Inflammatory macrophage treated with lipopolysaccharide for 1 hour (primary cell): ENCODE measurements around the gene RPS8.
"Not testable (repeated sequence)": the region's sequence is repeated elsewhere in the genome, so short reads cannot be mapped to it uniquely, and the experiment has no call there.

Source experiments
- DNase-seq, 2 donors: peaks; one replicate each; pipeline ENCODE4 v3.0.0-alpha.2; 2020 to 2022

Gene RPS8

DNA sequence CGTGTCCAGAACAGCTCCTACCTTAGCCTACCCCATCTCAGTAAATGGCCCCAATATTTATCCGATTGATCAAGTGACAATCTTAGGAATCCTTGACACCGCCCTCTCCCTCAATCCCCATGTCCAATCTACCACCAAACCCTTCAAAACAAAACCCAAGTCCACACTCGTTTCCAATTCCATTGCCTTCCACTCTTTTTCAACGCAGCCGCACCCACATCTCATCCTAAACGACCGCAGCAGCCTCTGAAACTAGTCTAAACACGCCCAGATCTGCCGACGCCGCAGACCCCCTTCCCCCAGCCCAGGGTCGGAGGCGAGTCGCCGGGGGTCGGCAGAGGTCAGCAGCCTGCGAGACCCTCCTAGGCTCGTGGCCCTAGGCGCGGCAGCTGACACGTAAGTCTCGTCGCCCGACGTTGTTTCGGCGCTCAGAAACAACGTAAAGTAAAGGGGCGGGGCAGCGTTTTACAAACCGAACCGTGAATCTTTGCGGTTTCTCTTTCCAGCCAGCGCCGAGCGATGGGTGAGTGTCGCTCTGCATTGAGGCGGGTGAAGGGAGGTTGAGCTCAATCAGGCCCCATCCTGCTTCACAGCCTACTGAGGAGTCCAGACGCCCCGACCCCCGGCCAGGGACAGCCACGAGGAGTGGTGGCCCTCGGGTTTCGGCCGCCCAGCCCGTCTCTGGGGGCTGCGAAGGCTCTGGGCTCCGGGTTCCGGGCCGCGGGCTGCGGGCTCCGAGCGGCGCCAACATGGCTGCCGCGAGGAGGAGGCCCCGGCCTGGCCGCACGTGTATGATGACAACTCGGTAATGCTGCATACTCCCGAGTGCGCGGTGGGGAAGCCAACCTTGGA is at the start of gene RPS8:
Gene RPS8 (plus strand): TSS at position 463 of the 852 bp plus-strand sequence. CDS start 57 bp downstream, at position 520.
- DNase-seq: peak; percentile 90 to 98

DNA sequence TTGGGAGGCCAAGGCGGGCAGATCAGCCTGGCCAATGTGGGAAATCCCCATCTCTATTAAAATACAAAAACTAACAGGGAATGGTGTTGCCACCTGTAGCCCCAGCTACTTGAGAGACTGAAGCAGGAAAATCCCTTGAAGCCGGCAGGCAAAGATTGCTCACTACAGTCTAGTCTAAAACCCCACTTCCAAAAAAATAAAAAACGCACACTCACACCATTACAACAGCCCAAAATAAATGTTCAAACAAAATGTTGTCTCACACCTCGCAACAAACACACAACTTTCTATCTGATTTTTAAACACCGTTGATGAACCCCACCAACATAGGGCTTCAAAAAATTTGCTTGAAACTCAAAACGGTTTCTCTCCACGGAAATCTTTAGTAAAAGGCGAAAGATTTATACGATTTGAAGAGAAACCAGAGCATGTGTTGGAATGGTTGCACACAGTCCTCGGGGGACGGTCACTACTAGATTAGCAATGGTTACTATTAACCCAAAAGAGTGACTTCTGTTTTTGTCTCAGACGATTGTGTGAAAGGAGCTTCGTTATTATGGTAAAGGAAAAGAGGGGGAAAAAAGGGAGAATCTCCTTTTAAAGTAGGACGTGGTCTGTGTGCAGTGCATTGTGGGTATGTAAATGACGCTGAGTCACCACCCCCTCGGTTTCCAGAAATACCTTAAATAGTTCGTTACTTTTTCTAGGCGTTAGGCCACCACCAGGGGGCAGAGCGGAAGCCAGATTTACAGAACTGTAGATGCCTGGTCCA is 44.4 kb upstream of the RPS8 start, which contains the start of gene RNU5D-1:
Gene RNU5D-1 (minus strand): TSS at position 430 of the 772 bp plus-strand sequence.
- DNase-seq: peak; percentile 95 to 100

DNA sequence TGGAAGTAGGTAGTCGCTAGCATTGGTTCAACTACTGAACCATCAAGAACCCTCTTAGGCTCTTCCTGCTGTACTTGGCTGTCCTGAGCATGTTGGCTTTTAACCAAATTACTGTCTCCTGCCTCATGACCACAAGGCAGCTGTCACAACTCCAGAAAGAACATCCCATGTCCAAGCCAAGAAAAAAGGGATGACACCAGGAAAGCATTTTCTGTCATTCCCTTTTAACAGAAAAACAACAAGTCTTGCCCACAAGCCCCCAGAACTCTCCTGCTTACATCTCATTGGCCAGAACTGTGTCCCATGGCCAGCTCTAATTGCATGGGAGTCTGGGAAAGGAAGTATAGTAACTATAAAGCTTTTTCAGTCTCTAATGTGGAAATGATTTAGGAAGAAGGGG is 42.0 kb upstream of the RPS8 start:
- no peak for DNase-seq

DNA sequence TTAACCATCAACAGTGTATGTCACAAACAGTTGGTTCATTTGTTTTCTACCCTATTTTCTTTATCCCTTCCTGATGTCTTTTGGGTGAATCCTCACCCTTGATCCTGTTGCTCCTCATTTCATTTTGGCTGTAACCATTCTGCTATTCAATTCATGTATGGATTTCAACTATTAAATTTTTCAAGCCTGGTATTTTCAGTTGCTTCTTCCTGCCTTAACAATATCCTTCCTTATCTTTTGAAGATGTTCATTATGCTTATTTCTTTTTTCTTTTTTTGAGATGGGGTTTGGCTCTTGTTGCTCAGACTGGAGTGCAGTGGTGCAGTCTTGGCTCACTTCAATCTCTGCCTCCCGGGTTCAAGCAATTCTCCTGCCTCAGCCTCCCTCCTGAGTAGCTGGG is 41.6 kb upstream of the RPS8 start:
- DNase-seq: no peak

DNA sequence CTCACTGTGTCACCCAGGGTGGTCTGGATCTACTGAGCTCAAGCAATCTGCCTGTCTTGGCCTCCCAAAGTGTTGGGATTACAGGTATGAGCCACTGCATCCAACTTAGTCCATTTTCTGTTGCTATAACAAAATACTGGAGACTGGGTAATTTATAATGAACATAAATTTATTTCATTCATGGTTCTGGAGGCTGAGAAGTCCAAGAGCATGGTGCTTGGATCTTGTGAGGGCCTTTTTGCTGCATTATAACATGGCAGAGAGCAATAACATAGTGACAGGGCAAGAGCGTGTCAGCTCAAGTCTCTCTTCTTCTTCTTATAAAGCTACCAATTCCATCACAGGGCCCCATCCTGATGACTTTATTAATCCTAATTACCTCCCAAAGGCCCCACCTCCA is 39.3 kb upstream of the RPS8 start:
- no peak for DNase-seq

DNA sequence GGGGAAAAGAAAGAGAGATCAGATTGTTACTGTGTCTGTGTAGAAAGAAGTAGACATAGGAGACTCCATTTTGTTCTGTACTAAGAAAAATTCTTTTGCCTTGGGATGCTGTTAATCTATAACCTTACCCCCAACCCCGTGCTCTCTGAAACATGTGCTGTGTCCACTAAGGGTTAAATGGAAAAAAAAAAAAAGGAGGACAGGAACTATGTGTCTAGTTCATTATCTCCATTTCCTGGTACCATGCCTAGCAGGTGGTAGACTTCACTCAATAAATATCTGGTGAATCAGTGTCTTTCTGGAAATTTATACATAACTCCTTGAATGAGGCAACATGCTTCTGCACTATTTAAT is 36.4 kb upstream of the RPS8 start:
- DNase-seq: not testable (repeated sequence)

DNA sequence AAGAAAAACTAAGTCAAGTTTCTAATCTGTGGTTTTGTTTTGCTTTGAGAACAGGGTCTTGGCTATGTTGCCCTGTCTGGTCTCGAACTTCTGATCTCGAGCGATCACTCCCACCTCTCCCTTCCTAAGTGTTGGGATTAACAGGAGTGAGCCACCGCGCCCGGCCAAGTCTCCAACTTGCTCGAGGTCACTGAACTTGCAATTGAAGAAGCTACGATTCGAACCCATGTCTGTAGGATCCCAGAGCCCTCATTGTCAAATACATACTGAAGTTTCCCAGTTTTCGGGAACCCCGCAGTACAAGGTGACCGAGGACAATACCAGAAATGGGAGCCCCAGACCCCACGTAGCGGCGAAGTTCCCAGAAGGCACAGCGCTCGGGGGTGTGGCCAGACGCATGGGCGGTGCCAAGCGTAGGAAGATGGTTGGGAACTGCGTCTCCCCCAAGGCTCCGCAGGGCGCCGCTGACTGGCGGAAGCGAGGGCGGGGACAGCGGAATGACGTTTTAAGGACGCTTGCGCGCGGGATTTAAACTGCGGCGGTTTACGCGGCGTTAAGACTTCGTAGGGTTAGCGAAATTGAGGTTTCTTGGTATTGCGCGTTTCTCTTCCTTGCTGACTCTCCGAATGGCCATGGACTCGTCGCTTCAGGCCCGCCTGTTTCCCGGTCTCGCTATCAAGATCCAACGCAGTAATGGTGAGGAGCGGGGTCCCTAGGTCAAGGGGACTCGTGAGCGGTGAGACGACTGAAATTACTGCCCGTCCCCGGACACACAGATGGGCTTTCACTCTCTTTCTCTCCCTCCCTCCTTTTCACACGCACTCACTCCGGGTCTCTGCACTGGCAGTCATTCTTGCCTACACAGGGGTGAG is 35.8 kb upstream of the RPS8 start, which contains the start of gene KIF2C:
Gene KIF2C (plus strand): TSS at position 531 of the 872 bp plus-strand sequence. CDS start 96 bp downstream, at position 627.
- peak; percentile 98 to 99 for DNase-seq

DNA sequence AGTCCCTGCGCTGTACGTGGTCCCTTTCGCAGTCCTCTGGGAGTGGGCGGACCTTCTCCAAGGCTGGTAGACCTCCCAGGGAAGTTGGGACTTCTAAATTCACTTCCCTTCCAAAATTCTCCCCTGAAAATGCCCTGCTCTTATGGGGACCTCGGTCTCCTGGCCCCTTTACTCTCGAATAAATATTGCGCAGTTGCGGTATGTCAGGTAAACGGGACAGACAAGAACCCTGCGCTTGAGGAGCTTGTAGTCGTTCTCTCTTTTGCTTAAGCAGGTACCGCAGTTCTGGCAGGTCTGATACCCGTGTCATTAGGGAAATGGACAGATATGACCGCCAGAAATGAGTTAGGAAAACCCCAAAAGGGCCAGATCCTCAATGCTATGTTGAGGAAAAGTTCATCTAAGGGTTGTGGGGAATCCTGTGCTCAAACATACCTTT is 35.1 kb upstream of the RPS8 start:
- DNase-seq: no peak

DNA sequence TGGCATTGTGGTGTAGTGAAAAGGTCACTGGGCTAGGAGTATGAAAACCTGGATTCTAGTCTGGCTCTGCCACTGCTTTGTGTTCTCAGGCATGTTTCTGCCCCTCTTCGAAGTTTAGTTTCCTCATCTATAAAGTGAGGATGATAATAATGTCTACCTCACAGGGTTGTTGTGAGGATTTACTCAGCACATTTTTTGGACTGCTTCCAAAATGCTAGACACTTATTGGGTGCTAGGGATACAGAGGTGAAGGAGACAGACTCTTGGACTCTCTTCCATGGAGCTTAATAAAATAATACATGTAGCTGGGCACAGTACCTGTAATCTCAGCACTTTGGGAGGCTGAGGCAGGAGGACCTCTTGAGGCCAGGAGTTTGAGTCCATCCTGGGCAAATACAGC is 32.1 kb upstream of the RPS8 start:
- no peak for DNase-seq

DNA sequence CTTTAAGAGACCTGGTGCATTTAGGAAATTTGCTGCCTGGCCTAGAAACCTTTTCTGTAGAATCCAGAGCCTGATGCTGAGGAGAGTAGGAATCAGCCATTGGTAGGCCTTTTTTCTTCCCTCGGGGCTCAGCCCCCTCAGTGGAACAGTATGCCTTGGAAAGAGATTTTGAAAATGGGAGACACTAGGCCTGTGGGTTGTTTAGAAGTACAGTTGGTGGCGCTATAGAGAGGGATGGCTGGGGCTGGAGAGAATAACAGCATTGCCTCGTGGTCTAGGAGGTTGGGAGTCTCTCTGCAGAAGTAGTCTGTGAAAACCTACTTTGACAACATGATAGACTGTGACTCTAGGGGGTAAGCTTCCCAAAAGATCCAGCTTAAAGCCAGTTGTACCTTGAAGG is 27.5 kb upstream of the RPS8 start:
- DNase-seq: no peak

DNA sequence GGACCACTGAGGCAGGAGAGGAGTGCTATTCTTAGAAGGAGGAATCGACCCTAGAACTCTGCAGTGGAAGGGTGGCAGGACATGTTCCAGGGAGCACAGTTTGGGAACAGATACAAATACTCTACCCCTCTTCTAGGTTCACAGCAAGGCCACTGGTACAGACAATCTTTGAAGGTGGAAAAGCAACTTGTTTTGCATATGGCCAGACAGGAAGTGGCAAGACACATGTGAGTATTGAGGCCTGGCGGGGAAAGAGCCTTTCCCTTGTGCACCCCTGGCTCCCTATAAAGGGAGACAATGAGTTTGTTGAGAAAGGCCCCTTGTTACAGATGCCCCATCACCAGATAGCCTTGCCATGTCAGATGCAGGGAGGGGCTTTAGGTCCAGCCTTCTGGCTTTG is 17.9 kb upstream of the RPS8 start:
- no peak for DNase-seq

DNA sequence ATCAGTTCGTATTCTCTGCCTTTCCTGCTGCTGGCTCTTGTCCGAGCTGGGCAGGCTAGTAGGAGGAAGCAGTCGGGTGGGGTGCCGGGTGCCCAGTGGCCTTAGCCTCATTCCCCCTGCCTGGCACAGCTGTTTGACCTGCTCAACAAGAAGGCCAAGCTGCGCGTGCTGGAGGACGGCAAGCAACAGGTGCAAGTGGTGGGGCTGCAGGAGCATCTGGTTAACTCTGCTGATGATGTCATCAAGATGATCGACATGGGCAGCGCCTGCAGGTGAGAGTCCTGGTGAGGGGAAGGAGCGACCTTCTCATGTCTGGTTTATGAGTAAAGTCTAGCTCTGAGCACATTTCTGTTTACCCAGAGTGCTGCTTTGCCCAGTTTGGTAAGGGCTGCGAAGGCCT is 16.3 kb upstream of the RPS8 start:
- no peak for DNase-seq

DNA sequence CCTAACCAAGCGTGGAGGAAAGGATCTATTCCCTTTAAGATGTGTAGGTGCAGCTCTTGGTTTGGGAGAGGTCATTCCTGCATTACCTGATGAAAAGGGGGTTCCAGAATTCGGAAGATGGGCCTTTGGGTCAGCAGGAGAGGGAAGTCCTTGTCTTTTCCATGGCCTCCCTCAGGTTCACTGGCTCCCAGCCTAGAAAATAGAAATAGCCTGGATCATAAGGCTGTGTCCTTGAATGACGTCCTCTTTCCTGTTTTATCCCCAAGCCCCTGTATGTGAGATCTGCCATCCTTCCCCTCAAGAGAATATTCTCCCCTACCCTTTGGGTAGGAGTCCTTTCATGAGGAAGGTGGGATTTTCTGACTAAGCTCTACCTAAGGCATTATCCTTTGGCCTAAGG is 14.5 kb upstream of the RPS8 start:
- DNase-seq: no peak

DNA sequence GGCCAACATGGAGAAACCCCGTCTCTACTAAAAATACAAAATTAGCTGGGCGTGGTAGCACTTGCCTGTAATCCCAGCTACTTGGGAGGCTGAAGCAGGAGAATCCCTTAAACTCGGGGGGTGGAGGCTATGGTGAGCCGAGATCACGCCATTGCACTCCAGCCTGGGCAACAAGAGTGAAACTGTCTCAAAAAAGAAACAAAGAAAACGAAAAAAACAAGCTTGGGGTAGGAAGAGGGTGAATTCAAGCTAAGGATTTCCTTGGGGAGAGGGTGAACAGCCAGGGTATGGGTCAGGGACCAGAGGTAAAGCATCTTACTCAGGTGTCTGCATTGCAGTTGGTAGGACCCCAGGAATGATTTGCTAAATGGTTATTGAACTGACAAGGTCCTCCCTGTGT is 8.9 kb upstream of the RPS8 start:
- DNase-seq: not testable (repeated sequence)

DNA sequence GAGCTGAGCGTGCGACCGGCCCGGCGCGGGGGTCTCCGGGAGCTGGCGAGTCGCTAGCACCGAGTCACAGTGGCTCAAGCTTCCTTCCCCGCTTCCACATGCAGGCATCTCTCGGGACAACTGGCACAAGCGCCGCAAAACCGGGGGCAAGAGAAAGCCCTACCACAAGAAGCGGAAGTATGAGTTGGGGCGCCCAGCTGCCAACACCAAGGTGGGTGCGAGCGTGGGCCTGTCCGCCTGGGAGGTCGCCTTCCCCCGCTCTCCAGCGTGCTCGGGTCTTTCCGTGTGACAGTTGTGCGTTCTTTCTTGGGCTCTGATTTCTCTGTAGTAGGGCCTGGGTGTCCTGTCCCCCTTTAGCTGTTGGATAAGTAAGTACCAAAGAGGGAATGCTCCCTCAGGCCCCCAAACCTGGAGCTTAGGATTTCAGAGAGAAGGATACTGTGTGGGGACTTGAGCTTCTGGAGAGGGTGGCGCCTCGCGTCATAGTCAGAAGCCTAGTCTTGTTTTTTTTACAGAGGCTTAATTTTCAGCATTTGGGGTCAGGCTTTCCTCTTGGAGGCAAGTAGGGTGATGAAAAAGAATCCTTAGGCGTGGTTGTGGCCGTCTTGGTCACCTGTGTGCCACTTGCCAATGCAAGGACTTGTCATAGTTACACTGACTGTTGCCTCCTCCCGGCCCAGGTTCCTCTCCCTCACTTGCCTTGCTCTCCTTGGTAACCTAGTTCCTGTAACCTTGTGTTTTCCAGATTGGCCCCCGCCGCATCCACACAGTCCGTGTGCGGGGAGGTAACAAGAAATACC is 790 bp downstream of the RPS8 start:
- DNase-seq: peak; percentile 28

DNA sequence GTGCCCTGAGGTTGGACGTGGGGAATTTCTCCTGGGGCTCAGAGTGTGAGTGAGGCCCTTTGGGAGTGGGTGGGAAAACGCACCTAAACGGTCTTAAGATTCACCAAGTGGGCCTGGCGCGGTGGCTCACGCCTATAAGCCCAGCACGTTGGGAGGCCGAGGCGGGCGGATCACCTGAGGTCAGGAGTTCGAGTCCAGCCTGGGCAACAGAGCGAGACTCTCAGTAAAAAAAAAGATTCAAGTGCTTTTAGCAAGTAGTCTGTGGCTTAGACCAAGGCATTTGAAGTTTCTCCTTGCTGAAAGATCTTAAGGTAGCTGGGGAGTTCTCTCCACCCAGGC is 1.4 kb downstream of the RPS8 start:
- no peak for DNase-seq

DNA sequence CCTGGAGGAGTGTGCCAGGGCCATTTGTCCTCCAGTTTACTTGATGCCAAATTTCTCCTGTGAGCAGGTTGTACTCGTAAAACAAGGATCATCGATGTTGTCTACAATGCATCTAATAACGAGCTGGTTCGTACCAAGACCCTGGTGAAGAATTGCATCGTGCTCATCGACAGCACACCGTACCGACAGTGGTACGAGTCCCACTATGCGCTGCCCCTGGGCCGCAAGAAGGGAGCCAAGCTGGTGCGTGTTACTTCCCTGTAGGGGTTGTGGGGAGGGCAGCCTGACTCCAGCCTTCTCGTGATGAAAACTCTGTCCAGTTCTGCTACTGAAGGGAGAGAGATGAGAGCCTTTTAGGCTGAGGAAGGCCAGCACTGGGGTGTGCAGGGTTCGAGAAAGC is 2.2 kb downstream of the RPS8 start:
- DNase-seq: no peak

DNA sequence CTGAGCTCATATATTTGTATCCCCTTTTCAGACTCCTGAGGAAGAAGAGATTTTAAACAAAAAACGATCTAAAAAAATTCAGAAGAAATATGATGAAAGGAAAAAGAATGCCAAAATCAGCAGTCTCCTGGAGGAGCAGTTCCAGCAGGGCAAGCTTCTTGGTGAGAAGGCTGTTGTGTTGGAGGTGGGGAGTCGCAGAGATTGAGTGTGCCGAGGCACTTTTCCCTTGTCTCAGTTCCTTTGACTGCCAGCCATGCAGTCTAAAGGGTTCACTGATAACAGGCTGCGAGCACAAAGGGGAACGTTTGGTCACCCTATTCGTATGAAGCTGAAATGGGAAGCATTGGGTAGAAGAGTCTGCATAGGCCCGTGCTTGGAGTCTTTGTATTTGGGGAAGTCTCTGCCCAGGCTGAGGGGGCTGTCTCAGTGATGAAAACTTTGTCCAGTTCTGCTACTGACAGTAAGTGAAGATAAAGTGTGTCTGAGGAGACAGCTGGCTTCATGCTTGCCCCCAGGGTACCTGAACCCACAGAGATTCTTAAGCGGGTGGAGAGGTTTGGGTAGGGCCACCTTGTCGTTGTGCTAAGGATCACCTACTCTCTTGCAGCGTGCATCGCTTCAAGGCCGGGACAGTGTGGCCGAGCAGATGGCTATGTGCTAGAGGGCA is 2.8 kb downstream of the RPS8 start:
- DNase-seq: peak; percentile 49 to 65

DNA sequence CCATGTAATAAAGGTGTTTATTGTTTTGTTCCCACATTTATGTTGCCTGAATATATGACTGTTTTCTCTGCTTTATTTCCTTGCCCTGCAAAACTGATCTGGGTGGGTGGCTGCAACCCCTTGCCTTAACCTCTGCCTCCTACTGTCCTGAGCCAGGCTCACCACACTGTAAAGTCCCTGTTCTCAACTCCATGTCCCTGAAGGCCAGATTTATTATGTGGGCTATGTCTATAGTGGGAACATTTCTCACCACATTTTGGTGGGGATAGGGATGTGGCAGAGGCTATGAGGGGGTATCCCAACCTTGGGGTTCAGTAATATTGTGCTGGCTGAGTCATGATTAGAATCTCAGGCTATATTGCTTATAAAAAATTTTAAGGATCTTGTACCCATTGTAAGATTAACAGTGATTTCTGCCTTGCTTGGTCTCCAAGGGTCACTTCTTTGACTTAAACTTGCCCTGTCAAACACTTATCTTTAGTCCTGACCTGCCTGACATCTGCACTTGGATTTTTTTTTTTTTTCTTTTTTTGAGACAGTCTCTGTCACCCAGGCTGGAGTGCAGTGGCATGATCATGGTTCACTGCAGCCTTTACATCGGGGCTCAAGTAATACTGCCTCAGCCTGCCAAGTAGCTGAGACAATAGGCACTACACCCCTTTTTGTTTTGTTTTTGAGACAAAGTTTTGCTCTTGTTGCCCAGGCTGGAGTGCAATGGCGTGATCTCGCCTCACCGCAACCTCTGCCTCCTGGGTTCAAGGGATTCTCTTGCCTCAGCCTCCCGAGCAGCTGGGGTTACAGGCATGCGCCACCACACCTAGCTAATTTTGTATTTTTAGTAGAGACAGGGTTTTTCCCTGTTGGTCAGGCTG is 3.6 kb downstream of the RPS8 start:
- no peak for DNase-seq

DNA sequence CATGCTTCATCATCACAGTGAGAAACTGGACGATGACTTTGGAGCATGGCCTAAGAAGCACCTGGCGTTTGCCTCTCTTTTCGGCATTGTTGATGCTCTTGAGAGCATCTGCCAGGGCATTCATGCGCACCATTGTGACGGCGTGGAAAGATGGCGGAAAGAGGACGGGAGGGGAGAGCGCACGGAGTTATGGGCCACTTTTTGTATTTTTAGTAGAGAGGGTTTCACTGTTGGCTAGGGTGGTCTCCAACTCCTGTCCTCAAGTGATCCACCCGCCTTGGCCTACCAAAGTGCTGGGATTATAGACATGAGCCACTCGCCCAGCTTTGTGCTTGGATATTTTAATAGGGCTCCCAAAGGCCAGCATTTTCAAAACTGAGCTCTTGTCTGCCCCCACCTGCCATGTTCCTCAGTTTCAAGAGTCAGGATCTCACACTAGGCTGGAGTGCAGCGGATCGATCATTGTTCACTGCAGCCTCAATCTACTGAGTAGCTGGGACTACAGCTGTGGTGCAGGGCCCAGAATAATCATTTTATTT is 5.3 kb downstream of the RPS8 start:
- no peak for DNase-seq
